ENCODE measurements around the gene SORCS2.

GRCh38 chr4:7533267-7533666, 340.9 kb downstream of the SORCS2 start:
- TF ChIP-seq POLR2AphosphoS5 (IDR thresholded peaks at IDR 0.05; ENCODE audit: low read depth, low read length) = no peak
- TF ChIP-seq, protein P1, sequence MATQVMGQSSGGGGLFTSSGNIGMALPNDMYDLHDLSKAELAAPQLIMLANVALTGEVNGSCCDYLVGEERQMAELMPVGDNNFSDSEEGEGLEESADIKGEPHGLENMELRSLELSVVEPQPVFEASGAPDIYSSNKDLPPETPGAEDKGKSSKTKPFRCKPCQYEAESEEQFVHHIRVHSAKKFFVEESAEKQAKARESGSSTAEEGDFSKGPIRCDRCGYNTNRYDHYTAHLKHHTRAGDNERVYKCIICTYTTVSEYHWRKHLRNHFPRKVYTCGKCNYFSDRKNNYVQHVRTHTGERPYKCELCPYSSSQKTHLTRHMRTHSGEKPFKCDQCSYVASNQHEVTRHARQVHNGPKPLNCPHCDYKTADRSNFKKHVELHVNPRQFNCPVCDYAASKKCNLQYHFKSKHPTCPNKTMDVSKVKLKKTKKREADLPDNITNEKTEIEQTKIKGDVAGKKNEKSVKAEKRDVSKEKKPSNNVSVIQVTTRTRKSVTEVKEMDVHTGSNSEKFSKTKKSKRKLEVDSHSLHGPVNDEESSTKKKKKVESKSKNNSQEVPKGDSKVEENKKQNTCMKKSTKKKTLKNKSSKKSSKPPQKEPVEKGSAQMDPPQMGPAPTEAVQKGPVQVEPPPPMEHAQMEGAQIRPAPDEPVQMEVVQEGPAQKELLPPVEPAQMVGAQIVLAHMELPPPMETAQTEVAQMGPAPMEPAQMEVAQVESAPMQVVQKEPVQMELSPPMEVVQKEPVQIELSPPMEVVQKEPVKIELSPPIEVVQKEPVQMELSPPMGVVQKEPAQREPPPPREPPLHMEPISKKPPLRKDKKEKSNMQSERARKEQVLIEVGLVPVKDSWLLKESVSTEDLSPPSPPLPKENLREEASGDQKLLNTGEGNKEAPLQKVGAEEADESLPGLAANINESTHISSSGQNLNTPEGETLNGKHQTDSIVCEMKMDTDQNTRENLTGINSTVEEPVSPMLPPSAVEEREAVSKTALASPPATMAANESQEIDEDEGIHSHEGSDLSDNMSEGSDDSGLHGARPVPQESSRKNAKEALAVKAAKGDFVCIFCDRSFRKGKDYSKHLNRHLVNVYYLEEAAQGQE (IDR thresholded peaks at IDR 0.05; ENCODE audit: insufficient read depth in 1 of 2, low read depth in 2 of 2, low read length in 2 of 2) = no peak

All from PFSK-1 (cell line).